HG03460 (cell line): Measurements from ENCODE around the gene PLEKHA7.
A peak's percentile ranks its signal among the peaks of the same experiment; 100 is the strongest.
"Not testable (repeated sequence)": the region's sequence is repeated elsewhere in the genome, so short reads cannot be mapped to it uniquely, and the experiment has no call there.

Source experiments
- ATAC-seq: cut with Tn5 transposase; IDR thresholded peaks from one replicate; pipeline ENCODE4 v1.9.1; 2021; ENCODE audit not compliant: unreplicated experiment

Gene PLEKHA7, protein sequence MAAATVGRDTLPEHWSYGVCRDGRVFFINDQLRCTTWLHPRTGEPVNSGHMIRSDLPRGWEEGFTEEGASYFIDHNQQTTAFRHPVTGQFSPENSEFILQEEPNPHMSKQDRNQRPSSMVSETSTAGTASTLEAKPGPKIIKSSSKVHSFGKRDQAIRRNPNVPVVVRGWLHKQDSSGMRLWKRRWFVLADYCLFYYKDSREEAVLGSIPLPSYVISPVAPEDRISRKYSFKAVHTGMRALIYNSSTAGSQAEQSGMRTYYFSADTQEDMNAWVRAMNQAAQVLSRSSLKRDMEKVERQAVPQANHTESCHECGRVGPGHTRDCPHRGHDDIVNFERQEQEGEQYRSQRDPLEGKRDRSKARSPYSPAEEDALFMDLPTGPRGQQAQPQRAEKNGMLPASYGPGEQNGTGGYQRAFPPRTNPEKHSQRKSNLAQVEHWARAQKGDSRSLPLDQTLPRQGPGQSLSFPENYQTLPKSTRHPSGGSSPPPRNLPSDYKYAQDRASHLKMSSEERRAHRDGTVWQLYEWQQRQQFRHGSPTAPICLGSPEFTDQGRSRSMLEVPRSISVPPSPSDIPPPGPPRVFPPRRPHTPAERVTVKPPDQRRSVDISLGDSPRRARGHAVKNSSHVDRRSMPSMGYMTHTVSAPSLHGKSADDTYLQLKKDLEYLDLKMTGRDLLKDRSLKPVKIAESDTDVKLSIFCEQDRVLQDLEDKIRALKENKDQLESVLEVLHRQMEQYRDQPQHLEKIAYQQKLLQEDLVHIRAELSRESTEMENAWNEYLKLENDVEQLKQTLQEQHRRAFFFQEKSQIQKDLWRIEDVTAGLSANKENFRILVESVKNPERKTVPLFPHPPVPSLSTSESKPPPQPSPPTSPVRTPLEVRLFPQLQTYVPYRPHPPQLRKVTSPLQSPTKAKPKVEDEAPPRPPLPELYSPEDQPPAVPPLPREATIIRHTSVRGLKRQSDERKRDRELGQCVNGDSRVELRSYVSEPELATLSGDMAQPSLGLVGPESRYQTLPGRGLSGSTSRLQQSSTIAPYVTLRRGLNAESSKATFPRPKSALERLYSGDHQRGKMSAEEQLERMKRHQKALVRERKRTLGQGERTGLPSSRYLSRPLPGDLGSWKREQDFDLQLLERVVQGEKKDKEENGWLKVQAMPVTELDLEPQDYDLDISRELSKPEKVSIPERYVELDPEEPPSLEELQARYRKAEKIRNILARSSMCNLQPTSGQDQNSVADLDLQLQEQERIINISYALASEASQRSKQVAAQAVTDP

DNA sequence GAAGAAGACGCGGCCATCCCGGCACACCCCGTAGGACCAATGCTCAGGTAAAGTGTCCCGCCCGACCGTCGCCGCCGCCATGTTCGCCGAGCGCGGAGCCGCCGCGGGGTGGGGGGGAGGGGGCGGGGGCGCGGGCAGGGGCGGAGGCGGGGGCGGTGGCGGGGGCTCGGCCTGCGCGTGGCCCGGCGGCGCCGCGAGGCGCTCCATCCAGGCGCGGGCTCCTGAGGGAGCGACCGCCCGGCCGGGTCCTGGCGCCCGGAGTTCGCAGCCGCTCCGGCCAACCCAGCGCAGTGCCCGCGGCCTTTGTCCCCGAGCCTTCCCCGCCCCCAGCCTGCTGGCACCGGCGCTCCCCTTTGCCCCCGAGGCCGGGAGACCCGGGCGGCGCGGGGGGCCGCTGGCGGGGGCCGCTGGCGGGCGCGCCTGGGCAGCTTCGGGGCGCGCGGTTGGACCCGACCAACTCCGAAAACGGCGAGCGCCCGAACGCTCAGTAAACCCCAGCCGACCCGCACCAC lies at the start of gene PLEKHA7:
PLEKHA7 (minus strand) TSS at position 94 of the 512 bp plus-strand sequence; CDS start at position 81, 13 bp downstream.
- no peak for ATAC-seq

DNA sequence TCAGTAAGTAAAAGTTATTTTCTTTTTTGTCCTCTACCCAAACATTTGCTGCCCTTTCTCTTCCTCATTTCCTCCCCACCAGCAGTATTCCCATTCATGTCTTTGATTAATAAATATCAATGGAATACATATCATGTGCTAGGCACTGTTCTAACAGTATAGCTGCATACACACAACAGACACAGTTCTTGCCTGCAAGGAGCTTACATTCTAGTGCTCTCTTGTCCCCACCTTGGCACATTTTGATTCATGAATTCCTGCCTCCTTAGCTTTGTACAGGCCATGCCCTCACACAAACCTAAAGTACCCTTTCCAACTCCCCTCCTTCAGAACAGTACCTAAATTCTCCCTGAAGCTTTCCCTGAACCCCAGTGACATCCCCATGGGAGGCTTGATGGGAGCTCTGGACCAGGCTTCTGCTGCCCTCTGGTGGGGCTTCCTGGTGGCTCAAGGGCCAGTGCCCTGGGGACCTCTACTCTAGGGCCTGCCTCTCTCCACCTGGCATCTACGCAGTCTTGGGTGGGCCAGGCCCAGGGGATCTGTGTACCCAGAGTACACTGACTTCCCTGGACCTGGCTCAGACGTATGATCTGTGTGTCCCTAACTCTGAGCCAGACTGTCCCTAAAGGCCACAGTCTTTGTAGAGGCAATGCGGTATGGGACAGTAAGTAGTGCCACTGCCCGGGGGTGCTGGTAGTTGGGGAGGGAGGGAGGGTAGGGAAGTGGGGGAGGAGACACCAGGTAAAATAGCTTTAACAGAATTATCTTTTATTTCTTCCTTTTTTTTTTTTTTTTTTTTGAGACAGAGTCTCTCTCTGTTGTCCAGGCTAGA lies 49.2 kb upstream of the PLEKHA7 start:
- ATAC-seq: peak; percentile 74

DNA sequence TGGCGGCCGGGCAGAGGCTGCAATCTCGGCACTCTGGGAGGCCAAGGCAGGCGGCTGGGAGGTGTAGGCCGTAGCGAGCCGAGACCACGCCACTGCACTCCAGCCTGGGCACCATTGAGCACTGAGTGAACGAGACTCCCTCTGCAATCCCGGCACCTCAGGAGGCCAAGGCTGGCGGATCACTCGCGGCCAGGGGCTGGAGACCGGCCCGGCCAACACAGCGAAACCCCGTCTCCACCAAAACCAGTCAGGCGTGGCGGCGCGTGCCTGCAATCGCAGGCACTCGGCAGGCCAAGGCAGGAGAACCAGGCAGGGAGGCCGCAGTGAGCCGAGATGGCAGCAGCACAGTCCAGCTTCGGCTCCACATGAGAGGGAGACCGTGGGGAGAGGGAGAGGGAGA lies 36.9 kb upstream of the PLEKHA7 start:
- ATAC-seq: not testable (repeated sequence)

DNA sequence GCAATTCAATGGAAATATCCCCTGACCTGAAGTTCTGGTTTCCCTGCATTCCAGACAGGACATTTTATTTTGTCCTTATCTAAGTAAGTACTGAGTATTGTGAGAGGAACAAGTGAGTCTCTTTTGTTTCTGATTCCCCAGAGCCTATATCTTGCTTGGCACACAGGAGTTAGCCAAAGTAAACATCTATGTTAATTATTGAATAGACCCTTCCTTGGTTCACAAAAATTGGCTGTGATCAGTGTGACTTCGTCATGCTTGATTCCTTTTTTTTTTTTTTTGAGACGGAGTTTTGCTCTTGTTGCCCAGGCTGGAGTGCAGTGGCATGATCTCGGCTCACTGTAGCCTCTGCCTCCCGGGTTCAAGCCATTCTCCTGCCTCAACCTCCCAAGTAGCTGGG lies 34.3 kb upstream of the PLEKHA7 start:
- ATAC-seq: not testable (repeated sequence)

DNA sequence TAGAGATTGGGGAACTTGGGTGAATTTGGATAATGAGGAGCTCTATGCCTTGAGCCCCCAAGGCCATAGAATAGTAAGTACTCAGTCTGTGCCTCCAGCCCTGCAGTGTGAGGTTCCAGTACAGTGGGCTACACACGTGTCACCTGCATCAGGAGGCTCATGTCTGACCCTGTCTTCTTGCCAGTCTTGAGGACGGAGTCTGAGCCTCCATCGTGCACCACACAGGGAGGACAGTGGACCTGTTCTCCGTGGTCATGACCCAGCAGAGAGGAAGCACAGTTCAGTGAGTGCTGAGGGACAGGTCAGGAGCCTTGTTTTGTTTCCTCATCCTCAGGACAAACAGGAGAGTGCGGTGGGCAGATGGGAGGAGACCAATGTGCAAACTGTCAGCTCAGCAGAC lies 32.5 kb upstream of the PLEKHA7 start:
- no peak for ATAC-seq

DNA sequence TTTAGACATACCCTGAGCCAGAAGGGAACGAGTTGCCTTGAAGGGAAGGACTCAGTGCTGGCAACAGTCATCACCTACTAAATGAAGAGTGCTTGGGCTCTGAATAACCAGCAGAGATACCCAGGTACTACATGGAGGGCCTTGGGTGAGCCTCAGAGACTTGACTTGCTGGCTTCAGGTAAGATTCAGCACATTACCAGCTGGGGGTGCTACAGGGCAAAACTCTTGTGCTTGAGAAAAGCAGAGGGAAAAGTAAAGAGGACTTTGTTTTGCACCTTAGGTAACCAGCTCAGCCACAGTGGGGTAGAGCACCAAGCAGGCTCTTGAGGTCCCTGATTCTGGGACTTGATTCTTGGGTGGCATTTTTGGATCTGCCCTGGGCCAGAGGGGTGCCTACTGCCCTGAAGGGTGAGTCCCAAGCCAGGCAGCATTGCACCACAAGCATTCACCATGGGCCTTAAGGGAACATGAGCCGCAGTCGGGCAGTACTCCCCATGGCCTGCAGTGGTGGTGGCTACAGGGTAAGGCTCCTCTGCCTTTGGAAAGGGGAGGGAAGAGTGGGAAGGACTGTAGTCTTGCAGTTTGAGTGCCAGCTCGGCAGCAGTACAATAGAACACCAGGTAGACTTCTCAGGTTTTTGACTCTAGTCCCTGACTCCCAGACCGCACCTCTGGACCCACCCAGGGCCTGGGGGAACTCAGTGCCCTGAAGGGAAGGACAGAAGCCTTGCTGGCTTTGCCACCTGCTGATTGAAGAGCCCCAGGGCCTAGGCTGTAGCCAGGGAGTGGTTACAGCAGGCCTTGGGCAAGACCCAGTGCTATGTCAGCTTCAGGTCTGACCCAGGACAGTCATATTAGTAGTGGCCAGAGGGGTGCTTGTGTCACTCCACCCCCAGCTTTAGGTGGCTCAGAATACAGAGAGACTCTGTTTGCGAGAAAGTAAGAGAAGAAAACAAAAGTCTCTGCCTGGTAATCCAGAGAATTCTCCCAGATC lies 22.7 kb upstream of the PLEKHA7 start:
- no peak for ATAC-seq

DNA sequence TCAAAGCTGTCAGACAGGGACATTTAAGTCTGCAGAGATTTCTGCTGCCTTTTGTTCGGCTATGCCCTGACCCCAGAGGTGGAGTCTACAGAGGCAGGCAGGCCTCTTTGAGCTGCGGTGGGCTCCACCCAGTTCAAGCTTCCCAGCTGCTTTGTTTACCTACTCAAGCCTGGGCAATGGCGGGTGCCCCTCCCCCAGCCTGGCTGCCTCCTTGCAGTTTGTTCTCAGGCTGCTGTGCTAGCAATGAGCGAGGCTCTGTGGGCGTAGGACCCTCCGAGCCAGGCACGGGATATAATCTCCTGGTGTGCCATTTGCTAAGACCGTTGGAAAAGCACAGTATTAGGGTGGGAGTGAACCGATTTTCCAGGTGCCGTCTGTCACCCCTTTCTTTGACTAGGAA lies 19.8 kb upstream of the PLEKHA7 start:
- ATAC-seq: not testable (repeated sequence)

DNA sequence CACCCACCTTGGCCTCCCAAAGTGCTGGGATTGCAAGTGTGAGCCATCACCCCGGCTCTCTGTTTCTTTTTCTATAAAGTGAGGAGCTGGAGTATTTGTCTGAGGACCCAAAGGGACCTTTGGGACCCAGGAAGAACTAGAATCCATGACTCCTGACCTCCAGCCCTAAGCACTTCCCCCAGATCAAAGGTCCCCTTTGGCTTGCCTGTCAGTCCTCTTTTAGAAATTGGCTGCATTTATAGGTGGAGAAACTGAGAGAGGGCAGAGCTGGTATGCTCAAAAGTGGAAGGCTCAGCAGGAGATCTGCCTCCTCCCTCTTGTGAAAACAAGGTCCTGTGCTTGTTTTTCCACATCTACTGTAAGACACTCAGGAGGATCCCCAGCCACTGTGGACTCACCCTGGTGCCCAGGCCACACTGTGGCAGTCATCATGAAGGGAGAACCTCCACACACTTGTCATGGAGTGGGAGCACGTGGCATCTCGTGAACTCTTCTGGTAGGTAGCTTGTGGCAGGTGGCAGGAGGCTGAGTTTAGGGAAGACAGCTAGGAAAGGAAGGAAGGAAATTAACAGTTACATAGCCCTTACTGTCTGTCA lies 12.4 kb upstream of the PLEKHA7 start:
- ATAC-seq: no peak

DNA sequence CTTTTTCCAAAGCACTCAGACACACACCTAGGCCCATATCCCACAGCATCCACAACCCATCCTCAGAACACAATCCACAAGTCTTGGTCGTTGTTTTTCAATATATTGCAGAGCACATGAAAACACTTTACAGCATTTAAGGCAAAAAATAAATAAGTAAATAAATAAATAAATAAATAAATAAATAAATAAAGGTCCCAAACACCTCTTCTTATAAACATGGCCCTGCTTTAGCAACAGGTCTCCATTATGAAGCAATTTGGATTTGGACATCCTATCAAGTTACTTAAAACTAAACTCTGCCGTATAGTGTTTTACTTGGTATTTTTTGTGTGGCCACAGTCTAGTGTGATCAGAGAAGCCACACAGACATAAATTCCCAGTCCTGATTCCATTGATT lies 10.7 kb upstream of the PLEKHA7 start:
- no peak for ATAC-seq

DNA sequence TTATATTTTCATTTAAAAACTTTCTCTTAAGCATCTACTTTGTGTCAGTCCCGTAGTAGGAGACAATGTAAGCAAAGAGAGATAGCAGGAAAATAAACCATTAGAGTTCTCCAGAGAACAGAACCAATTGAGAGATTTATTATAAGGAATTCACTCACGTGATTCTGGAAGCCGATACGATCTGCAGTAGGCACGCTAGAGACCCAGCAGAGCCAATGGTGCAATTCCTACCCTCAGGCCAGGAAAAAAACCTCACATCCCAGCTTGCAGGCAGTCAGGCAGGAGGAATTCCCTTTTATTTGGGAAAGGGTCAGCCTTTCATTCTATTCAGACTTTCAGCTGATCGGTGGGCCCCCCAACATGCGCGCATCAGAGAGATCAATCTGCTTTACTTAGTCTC lies 7.3 kb upstream of the PLEKHA7 start:
- no peak for ATAC-seq

DNA sequence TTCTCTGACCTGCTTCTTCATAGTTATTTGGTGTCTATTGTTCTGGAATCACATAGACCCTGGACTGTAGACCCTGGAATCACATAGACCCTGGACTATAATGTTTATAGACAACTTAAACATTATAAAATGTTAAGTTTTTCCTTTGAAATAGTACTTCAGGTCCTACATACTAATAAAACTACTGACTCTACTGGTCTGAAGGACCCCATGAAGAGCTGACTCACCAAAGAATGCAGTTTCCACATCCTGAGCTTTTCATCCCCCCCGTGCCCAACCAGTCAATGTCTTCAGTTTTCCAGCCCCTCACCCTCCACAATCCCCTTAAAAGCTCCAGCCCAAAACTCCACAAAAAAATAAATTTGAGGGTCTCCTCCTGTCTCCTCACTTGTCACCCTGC lies 6.6 kb upstream of the PLEKHA7 start:
- no peak for ATAC-seq

DNA sequence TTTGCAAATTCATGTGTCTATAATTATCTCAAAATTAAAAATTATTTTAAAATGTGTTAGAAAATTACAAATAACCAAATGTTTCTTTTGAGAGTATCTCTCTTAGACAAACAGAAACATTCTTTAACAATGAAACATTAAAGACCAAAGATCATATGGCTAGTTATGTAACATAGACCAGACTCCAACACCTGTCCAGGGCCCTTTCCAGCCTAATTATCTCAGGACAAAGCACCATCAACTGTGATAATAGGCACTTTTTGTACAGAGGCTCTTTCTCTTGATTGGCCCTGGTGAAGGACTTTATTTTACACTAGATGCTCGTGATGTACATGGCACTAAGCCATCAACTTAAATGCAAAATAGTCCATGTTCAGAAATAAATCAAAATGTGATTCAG lies 5.0 kb upstream of the PLEKHA7 start:
- no peak for ATAC-seq

DNA sequence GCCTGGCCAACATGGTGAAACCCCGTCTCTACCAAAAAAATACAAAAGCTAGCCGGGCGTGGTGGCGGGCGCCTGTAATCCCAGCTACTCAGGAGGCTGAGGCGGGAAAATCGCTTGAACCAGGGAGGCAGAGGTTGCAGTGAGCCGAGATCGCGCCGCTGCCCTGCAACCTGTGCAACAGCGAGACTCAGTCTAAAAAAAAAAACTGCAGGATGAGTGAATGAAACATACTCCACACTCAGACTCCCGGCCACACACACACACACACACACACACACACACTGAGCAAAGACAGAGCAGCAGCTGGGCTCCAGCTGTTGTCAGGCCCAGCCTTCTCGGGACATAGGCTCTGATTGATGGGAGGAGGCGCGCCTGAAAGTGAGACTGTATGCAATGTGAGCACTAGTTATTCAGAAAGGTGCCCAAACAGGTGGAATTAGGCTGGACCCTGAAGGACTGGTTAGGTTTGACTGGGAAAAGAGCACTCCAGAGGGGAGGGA lies 1.5 kb upstream of the PLEKHA7 start:
- ATAC-seq: no peak

DNA sequence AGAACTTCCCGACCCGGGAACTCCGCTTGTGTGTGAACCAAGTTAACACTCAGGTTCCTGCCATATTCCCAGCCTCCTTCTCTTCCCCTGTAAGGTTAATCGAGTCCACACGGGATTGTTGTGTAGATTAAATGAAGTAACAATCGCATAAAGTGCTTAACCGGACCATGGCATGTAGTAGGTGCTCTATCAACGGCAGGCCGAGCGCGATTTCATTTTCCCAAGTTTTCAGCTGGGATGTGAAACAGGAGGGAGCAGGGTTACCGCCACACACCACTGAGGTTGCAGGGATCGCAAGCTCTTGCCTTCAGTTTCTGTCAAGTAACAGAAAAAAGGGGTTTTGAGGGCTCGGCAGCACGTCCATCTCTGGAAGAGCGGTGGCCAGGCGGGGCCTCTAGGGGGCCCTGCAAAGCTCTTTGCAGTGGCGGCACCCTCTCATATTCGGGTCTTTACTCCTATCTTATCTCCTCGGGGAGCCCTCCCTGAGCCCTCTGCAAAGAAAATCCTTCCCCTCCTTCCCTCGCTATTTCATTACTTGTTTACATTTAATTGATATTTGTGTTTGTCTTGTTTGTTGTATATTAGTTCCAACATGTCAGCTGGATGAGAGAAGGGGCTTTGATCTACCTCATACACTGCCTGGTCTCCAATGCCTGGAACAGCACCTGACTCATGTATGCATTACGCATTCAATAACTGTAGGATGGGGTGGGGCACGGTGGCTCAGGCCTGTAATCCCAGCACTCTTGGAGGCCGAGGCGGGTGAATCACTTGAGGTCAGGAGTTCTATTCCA lies 816 bp upstream of the PLEKHA7 start:
- ATAC-seq: no peak

DNA sequence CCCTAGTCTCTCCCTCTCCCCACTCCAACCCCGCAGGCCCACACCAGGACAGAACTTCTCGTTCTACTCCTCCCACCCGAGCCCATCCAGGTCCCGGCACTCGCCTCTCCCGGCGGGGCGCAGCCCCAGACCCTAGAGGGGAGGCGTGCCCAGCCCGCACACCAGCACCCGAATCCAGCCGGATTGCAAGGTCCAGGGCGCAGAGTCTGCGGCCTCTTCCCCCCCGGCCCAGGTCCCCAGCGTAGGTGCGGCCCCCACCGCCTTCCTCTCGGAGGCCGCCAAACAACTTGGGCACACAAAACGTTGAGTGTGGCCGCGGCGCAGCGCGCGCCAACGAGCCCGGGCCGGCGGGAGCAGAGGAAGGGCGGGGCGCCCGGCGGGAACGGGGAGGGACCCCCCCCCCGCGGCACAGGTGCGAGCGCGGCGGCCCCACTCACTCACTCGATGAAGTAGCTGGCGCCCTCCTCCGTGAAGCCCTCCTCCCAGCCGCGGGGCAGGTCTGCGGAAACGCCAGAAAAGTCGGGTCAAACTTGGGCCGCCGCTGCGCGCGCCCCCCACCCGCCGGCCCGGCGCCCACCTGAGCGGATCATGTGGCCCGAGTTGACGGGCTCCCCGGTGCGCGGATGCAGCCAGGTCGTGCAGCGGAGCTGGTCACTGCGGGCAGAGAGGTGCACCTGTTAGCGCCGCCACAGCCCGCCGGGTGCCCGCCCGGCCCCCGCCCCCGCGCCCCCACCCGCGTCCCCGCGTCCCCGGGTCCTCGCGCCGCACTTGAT lies 480 bp downstream of the PLEKHA7 start:
- no peak for ATAC-seq

DNA sequence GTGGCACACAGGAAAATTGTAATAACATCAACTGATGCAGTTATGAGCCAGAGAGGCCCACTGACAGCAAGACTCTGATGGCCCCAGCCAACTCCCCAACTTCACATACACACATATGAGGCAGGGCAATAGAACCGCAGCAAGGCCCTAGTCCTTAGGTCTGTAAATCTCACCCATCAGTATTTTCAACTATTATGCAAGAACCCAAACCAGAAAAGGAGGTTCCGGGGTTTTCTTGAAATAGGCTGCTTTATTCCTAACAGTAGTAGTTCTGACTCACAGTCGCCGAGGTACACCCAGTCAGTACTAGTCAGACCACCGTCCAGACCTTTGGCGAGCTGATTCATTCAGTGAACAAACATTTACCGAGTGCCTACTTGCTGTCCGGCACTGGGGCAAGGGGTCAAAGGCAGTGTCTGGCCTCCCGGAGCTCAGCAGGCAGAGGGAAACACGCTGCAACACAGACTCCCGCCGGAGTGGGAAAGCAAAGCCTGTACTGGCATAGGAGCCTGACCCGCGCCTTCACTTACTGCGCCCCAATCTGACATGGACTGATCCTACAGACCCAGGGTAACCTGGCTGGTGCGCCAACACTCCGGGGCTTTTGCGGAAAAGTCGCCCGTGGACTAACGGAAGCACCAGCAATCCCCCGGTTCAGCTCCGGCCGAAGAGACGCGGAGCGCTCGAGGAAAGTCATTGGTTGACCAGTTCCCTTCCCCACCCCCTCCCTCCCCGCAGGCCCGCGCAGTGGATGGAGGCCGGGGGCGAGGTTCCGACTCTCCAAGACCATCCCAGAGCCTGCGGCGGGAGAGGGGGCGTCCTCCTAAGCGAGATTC lies 1.3 kb downstream of the PLEKHA7 start:
- no peak for ATAC-seq
